Sigmoid colon (tissue), 3 donors: ENCODE measurements around the gene GZMA.

ENCODE experiments used
- CTCF ChIP-seq, 4 experiments: fragments of 450-650 bp in 3 of 4; fragments of 200-600 bp in 1 of 4; IDR thresholded peaks; one replicate each; pipeline ENCODE4 v1.5.1; 2016 to 2019; ENCODE audit warnings: antibody characterized with exemption in 4 of 4, mild to moderate bottlenecking in 3 of 4, moderate library complexity in 2 of 4
- POLR2A ChIP-seq, 2 donors: fragments of 450-650 bp; IDR thresholded peaks; one replicate each; pipeline ENCODE4 v1.6.1; 2016; ENCODE audit warnings: antibody characterized with exemption in 2 of 2, mild to moderate bottlenecking in 2 of 2, moderate library complexity in 2 of 2

- TF ChIP-seq CTCF (IDR thresholded peaks at IDR 0.05), result no peak
- TF ChIP-seq POLR2A (IDR thresholded peaks at IDR 0.05), result no peak
Measured at GRCh38 chr5:55140908-55141665, 38.6 kb downstream of the GZMA start.
